IMR-90 (cell line): Measurements from ENCODE around the gene CMTM1.

Experiments
- BHLHE40 ChIP-seq: fragments of 150-350 bp; IDR thresholded peaks from 2 replicates; pipeline ENCODE4 v1.6.1; 2016; ENCODE audit warnings: mild to moderate bottlenecking, low read depth, low read length
- CTCF ChIP-seq: conservative IDR thresholded peaks from 2 replicates; pipeline ENCODE4 v1.5.1; 2012; ENCODE audit warnings: mild to moderate bottlenecking, low read depth, low read length, improper control_type of control experiment
- POLR2A ChIP-seq: IDR thresholded peaks from 2 replicates; pipeline ENCODE4 v1.6.1; 2012; ENCODE audit warnings: mild to moderate bottlenecking, low read depth, low read length
- RAD21 ChIP-seq: IDR thresholded peaks from 2 replicates; pipeline ENCODE4 v1.6.1; 2012; ENCODE audit warnings: low read length, improper control_type of control experiment

- TF ChIP-seq CTCF (0 out of 2 replicates have a peak, but pooled peaks have one; percentile 31), RAD21 (peak; percentile 26), POLR2A (peak; percentile 75; the same call in 1 of the 2 replicates), BHLHE40 (no peak)
These were observed 16.7 kb upstream of the CMTM1 start, which contains the start of gene TK2 for GRCh38 chr16:66549284-66550131.
